ENCODE results near the gene MPZL2.
"Not testable (repeated sequence)": the region's sequence is repeated elsewhere in the genome, so short reads cannot be mapped to it uniquely, and the experiment has no call there.

Gene MPZL2

GRCh38 chr11:118263695-118264568 lies at the start of gene MPZL2:
Gene MPZL2 (minus strand): TSS chr11:118264297. CDS start chr11:118264153, 144 bp downstream.
- DNase-seq: no peak

- no peak for DNase-seq
Measured at GRCh38 chr11:118313242-118313641, 49.1 kb upstream of the MPZL2 start.

GRCh38 chr11:118312328-118312727 lies 48.2 kb upstream of the MPZL2 start:
- no peak for DNase-seq

- DNase-seq: no peak
Measured at GRCh38 chr11:118311518-118311917, 47.4 kb upstream of the MPZL2 start.

GRCh38 chr11:118310781-118311485 lies 46.8 kb upstream of the MPZL2 start:
- DNase-seq: no peak

GRCh38 chr11:118310271-118310670 lies 46.2 kb upstream of the MPZL2 start:
- no peak for DNase-seq

GRCh38 chr11:118308995-118309528 lies 45.0 kb upstream of the MPZL2 start:
- DNase-seq: not testable (repeated sequence)

- DNase-seq: no peak
Measured at GRCh38 chr11:118306556-118306955, 42.5 kb upstream of the MPZL2 start.

- no peak for DNase-seq
Measured at GRCh38 chr11:118305726-118306125, 41.6 kb upstream of the MPZL2 start.

GRCh38 chr11:118304568-118305248 lies 40.6 kb upstream of the MPZL2 start, which contains the start of gene CD3E:
Gene CD3E (plus strand): TSS chr11:118304730. CDS start chr11:118304953, 223 bp downstream.
- no peak for DNase-seq

GRCh38 chr11:118304227-118304567 lies 40.1 kb upstream of the MPZL2 start:
- DNase-seq: no peak

- no peak for DNase-seq
Measured at GRCh38 chr11:118301600-118302195, 37.6 kb upstream of the MPZL2 start.

GRCh38 chr11:118295815-118296454 lies 31.8 kb upstream of the MPZL2 start:
- DNase-seq: no peak

- no peak for DNase-seq
Measured at GRCh38 chr11:118295199-118295598, 31.1 kb upstream of the MPZL2 start.

- no peak for DNase-seq
Measured at GRCh38 chr11:118294053-118294452, 30.0 kb upstream of the MPZL2 start.

GRCh38 chr11:118291477-118292135 lies 27.5 kb upstream of the MPZL2 start:
- no peak for DNase-seq

GRCh38 chr11:118290923-118291322 lies 26.8 kb upstream of the MPZL2 start:
- no peak for DNase-seq

GRCh38 chr11:118289401-118289800 lies 25.3 kb upstream of the MPZL2 start:
- no peak for DNase-seq

GRCh38 chr11:118287006-118287405 lies 22.9 kb upstream of the MPZL2 start:
- DNase-seq: no peak

GRCh38 chr11:118286545-118286944 lies 22.4 kb upstream of the MPZL2 start:
- no peak for DNase-seq

GRCh38 chr11:118283756-118284350 lies 19.8 kb upstream of the MPZL2 start:
- DNase-seq: no peak
